ENCODE results near the gene CHST6. TPM values are rescaled to one million over a fixed set of nuclear protein-coding genes. Genes with fewer than 3 reads are reported as not detected.
"Not testable (repeated sequence)": the region's sequence is repeated elsewhere in the genome, so short reads cannot be mapped to it uniquely, and the experiment has no call there.

CHST6 gene
- total and polyA plus RNA-seq, 2 donors (not counting 1 experiment from before 2014, with no cell fraction given): 0.02 to 0.17 TPM

DNA sequence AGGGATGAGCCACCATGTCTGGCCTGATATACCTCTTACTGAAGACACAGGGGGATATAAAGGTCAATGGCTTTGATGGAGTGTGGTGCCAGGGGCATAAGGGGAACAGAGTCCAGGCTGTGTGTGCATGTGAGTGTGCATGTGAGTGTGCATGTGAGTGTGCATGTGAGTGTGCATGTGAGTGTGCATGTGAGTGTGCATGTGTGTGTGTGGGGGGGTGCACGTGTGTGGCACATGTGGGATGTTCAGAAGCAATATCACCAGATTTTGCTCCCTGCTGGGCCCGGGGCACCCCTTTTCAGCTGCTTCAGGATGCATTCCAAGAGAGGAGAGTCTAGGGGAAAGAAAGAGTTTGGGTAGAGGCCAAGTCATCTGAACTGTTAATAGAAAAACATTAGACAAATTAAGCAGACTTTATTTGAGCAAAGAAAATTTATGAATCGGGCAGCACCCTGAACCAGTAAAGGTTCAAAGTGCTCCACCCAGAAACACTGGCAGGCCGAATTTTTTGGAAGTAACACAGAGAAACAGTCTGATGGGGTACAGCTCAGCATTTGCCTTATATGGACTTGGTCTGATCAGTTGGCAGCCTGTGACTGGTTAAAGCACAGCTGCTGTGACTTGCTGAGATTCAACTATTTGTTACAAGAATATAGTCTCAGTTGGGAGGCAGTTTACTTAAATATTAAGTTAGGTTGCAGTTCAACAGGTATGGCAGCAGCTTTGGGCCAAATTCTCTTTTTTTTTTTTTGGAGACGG lies 31.0 kb upstream of the CHST6 start:
- no peaks in the 10 kb centered on the region for H3K4me1 ChIP-seq (ENCODE audit: control insufficient read depth, extremely low read depth, insufficient read depth, low read length)
- H4K20me1 ChIP-seq (ENCODE audit: control insufficient read depth, extremely low read depth, insufficient read depth, low read length): no peaks in the 10 kb centered on the region
- no peak for DNase-seq (ENCODE audit: low read depth in 2 of 2)
- H3K4me3 ChIP-seq (replicated peaks in 1 of 4; ENCODE audit: control extremely low read depth in 1 of 4, insufficient read depth in 1 of 4, low read depth in 3 of 4, low read length in 4 of 4): no peak overlapping the region
- no peak overlapping the region for H3K4me2 ChIP-seq (ENCODE audit: extremely low read depth, insufficient read depth, low read length)
- no peak overlapping the region for H3K9ac ChIP-seq (ENCODE audit: insufficient read depth, low read length)
- no peaks in the 10 kb centered on the region for H3K9me3 ChIP-seq (ENCODE audit: control insufficient read depth, insufficient read depth, low read depth, low read length)
- H3K27ac ChIP-seq (ENCODE audit: insufficient read depth, low read length): no peak overlapping the region
- H2AFZ ChIP-seq (ENCODE audit: low read length): no peak overlapping the region
- no peaks in the 10 kb centered on the region for H3K36me3 ChIP-seq (ENCODE audit: control insufficient read depth, insufficient read depth, low read length)
- no peaks in the 10 kb centered on the region for H3K27me3 ChIP-seq (ENCODE audit: control insufficient read depth, insufficient read depth, low read length)
- H3K79me2 ChIP-seq (ENCODE audit: control insufficient read depth, insufficient read depth, low read length): no peaks in the 10 kb centered on the region
- TF ChIP-seq EZH2 (IDR thresholded peaks at IDR 0.05; ENCODE audit: low read length, missing control alignments): no peak
- TF ChIP-seq, protein P1, sequence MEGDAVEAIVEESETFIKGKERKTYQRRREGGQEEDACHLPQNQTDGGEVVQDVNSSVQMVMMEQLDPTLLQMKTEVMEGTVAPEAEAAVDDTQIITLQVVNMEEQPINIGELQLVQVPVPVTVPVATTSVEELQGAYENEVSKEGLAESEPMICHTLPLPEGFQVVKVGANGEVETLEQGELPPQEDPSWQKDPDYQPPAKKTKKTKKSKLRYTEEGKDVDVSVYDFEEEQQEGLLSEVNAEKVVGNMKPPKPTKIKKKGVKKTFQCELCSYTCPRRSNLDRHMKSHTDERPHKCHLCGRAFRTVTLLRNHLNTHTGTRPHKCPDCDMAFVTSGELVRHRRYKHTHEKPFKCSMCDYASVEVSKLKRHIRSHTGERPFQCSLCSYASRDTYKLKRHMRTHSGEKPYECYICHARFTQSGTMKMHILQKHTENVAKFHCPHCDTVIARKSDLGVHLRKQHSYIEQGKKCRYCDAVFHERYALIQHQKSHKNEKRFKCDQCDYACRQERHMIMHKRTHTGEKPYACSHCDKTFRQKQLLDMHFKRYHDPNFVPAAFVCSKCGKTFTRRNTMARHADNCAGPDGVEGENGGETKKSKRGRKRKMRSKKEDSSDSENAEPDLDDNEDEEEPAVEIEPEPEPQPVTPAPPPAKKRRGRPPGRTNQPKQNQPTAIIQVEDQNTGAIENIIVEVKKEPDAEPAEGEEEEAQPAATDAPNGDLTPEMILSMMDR (conservative IDR thresholded peaks at IDR 0.05 in 1 of 2, IDR thresholded peaks at IDR 0.05 in 1 of 2; ENCODE audit: low read depth in 1 of 2, low read length in 2 of 2): no peak

DNA sequence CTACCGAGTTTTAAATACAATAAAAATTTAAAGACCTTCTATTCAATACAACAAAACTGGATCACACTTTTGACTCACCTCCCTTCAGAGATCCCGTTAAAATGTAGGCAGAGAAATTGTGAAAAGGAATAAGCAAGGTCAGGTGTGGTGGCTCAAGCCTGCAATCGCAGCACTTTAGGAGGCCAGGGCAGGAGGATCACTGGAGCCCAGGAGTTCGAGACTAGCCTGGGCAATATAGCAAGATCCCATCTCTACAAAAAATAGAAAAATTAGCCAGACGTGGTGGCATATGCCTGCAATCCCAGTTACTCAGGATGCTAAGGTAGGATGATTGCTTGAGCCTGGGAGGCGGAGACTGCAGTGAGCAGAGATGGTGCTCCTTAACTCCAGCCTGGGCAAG lies 23.9 kb upstream of the CHST6 start:
- H3K9me3 ChIP-seq (ENCODE audit: control insufficient read depth, insufficient read depth, low read depth, low read length): no peaks in the 10 kb centered on the region
- H3K27ac ChIP-seq (ENCODE audit: insufficient read depth, low read length): no peak overlapping the region
- H3K4me2 ChIP-seq (ENCODE audit: extremely low read depth, insufficient read depth, low read length): no peak overlapping the region
- no peak overlapping the region for H2AFZ ChIP-seq (ENCODE audit: low read length)
- no peaks in the 10 kb centered on the region for H4K20me1 ChIP-seq (ENCODE audit: control insufficient read depth, extremely low read depth, insufficient read depth, low read length)
- no peak overlapping the region for H3K4me3 ChIP-seq (replicated peaks in 1 of 4; ENCODE audit: control extremely low read depth in 1 of 4, insufficient read depth in 1 of 4, low read depth in 3 of 4, low read length in 4 of 4)
- H3K36me3 ChIP-seq (ENCODE audit: control insufficient read depth, insufficient read depth, low read length): no peaks in the 10 kb centered on the region
- H3K9ac ChIP-seq (ENCODE audit: insufficient read depth, low read length): no peak overlapping the region
- H3K4me1 ChIP-seq (ENCODE audit: control insufficient read depth, extremely low read depth, insufficient read depth, low read length): no peaks in the 10 kb centered on the region
- no peaks in the 10 kb centered on the region for H3K27me3 ChIP-seq (ENCODE audit: control insufficient read depth, insufficient read depth, low read length)
- DNase-seq (ENCODE audit: low read depth in 2 of 2): no peak
- TF ChIP-seq, protein P1 (conservative IDR thresholded peaks at IDR 0.05 in 1 of 2, IDR thresholded peaks at IDR 0.05 in 1 of 2; ENCODE audit: low read depth in 1 of 2, low read length in 2 of 2): no peak
- no peaks in the 10 kb centered on the region for H3K79me2 ChIP-seq (ENCODE audit: control insufficient read depth, insufficient read depth, low read length)

DNA sequence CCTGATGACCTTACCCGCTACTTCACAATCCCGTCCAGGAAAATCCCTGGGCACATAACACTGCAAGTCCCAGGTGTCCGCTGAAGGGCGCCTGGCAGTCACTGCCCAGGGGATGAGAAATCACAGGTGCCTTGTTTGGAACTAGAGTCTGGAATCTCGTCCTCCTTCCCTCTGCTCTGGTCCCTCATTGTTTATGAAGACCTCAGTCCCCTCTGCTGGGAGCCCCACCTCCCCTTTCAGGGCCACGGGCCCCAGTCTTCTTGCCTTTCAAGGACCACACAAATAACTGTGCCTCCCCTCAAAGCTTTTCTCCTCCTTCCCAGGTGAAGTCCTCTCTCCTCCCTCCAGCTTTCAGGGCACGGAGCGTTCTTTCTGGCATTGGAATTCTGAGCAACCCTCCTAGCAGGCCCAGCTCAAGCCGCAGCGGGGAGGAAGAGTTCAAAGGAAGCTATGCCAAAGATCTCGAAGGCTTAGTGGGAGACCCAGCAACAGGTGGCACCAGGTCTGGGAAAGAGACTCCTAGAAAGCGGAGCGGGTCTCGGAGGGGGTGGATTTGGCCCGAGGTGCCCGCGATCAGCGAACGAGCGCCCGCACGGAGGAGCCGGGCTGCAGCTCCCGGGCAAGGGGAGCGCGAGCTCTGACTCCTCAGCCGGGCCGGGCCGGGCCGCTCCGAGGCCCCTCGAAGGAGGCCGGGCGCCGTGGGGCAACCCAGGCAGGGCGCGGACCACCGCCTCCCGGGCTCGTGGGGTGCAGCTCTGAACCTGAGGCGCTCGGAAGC lies 21.1 kb upstream of the CHST6 start:
- H3K9me3 ChIP-seq (ENCODE audit: control insufficient read depth, insufficient read depth, low read depth, low read length); H3K4me1 ChIP-seq (ENCODE audit: control insufficient read depth, extremely low read depth, insufficient read depth, low read length); H3K36me3 ChIP-seq (ENCODE audit: control insufficient read depth, insufficient read depth, low read length); H3K27me3 ChIP-seq (ENCODE audit: control insufficient read depth, insufficient read depth, low read length); H3K79me2 ChIP-seq (ENCODE audit: control insufficient read depth, insufficient read depth, low read length); DNase-seq (ENCODE audit: low read depth in 2 of 2); H4K20me1 ChIP-seq (ENCODE audit: control insufficient read depth, extremely low read depth, insufficient read depth, low read length): not testable (repeated sequence)
- Histone ChIP-seq H3K27ac (ENCODE audit: insufficient read depth, low read length) (peak overlapping the region; percentile 88), H3K4me3 (replicated peaks in 1 of 4; ENCODE audit: control extremely low read depth in 1 of 4, insufficient read depth in 1 of 4, low read depth in 3 of 4, low read length in 4 of 4) (peak overlapping the region; percentile 66 to 92 (median 85)), H3K4me2 (ENCODE audit: extremely low read depth, insufficient read depth, low read length) (peak overlapping the region; percentile 92), H2AFZ (ENCODE audit: low read length) (peak overlapping the region; percentile 92), H3K9ac (ENCODE audit: insufficient read depth, low read length) (peak overlapping the region; percentile 88)

Measured in fibroblast of lung (primary cell).